Adrenal gland (tissue), 12 donors: ENCODE data around the gene CALN1. TPM values are rescaled to one million over a fixed set of nuclear protein-coding genes. Genes with fewer than 3 reads are reported as not detected.

ENCODE experiments used
- DNase-seq, 7 donors: peaks; one replicate each; pipeline ENCODE4 v3.0.0-alpha.2; 2019 to 2020
- H3K27ac ChIP-seq, 5 donors: fragments of 200-600 bp; sonication (generic) in 4 of 5; 1 replicate in 3 of 5; 2 replicates in 2 of 5; pipeline versions ENCODE4 v1.5.1 to v1.8.0; 2016 to 2020; ENCODE audit warnings: mild to moderate bottlenecking in 1 of 5
- H3K27me3 ChIP-seq: fragments of 200-600 bp; 2 replicates; pipeline ENCODE4 v1.8.0; 2021
- H3K36me3 ChIP-seq, 2 donors: fragments of 200-600 bp; replicated peaks in 1 of 2; 1 replicate in 1 of 2; 2 replicates in 1 of 2; pipeline versions ENCODE4 v1.5.1 to v1.8.0; 2018 to 2022
- H3K4me1 ChIP-seq, 2 donors: fragments of 200-600 bp; replicated peaks in 1 of 2; 1 replicate in 1 of 2; 2 replicates in 1 of 2; pipeline versions ENCODE4 v1.5.1 to v1.8.0; 2018 to 2021
- H3K4me3 ChIP-seq, 4 donors: fragments of 200-600 bp; sonication (generic) in 3 of 4; one replicate each; pipeline ENCODE4 v1.5.1; 2016 to 2018
- H3K9me3 ChIP-seq, 3 donors: fragments of 200-600 bp; sonication (generic) in 1 of 3; replicated peaks in 1 of 3; 1 replicate in 2 of 3; 2 replicates in 1 of 3; pipeline versions ENCODE4 v1.5.1 to v1.8.0; 2016 to 2021
- POLR2A ChIP-seq, 2 donors: fragments of 450-650 bp; IDR thresholded peaks; one replicate each; pipeline ENCODE4 v1.6.1; 2017; ENCODE audit warnings: antibody characterized with exemption in 2 of 2, mild to moderate bottlenecking in 2 of 2, moderate library complexity in 1 of 2
- WGBS, 4 donors: extraction: QIAGEN DNeasy Blood & Tissue Kit in 2 of 4; methylation state at CpG; one replicate each; pipeline versions ENCODE4 v1.1.5 to v1.1.7; 2013 to 2017; 5-methylcytosine and 5-hydroxymethylcytosine counted together
- intact Hi-C, 2 donors: fragments of 100-400 bp; cut with DNase I; formaldehyde crosslinking; loops; one replicate each; pipeline versions ENCODE4 v1.14.1 to v1.15.0; 2022 to 2023
- polyA plus RNA-seq, 3 donors: library from polyadenylated mRNA; stranded (reverse); fragments of 200-250 nt in 2 of 3; fragments of 350-450 nt in 1 of 3; fragmentation: Illumina TruSeq in 1 of 3; extraction: RNeasy Lipid Tissue Mini Kit (QIAGEN cat#74804) in 1 of 3; gene quantifications; one replicate each; pipeline ENCODE4 v1.2.3, GENCODE V29; 2013 to 2014
- total RNA-seq, 9 donors: library from RNA; depleted of rRNA in 4 of 9; stranded (reverse); fragments of >200 nt in 4 of 9; fragments of 120-200 nt in 1 of 9; fragmentation: NEBNext Ultra II Directional in 1 of 9; extraction: Animal tissue kit (Norgen Biotek cat#: 25700) in 1 of 9; gene quantifications; one replicate each; pipeline versions ENCODE4 v1.1.0 to v1.2.4, GENCODE V29; 2013 to 2023
- TF ChIP-seq, protein P1 (sequence below), 6 experiments: fragments of 450-650 bp in 4 of 6; fragments of 200-600 bp in 2 of 6; sonication (generic) in 1 of 6; IDR thresholded peaks; 1 replicate in 5 of 6; 2 replicates in 1 of 6; pipeline versions ENCODE4 v1.5.1 to v1.8.0; 2016 to 2021; ENCODE audit warnings: antibody characterized with exemption in 6 of 6, mild to moderate bottlenecking in 2 of 6, moderate library complexity in 1 of 6
- donor health status: healthy with polysubstance abuse.
- donor health status: Bipolar disorder and iron deficiency.
- donor health status: DM: yes; HTN: yes; CAD: no.
- donor health status: DM: no; HTN: no; CAD: no.
- donor health status: DM: no; HTN: no; CAD: no.
- donor health status: DM: yes; HTN: yes; CAD: no.

CALN1 gene
- total and polyA plus RNA-seq, 12 donors: 4.3 to 51.5 (median 15.2) TPM

- H3K36me3 ChIP-seq: no peaks in the 10 kb centered on the region
- DNase-seq: no peak
- H3K9me3 ChIP-seq: no peaks in the 10 kb centered on the region
- no peak overlapping the region for H3K4me3 ChIP-seq
- TF ChIP-seq, protein P1, sequence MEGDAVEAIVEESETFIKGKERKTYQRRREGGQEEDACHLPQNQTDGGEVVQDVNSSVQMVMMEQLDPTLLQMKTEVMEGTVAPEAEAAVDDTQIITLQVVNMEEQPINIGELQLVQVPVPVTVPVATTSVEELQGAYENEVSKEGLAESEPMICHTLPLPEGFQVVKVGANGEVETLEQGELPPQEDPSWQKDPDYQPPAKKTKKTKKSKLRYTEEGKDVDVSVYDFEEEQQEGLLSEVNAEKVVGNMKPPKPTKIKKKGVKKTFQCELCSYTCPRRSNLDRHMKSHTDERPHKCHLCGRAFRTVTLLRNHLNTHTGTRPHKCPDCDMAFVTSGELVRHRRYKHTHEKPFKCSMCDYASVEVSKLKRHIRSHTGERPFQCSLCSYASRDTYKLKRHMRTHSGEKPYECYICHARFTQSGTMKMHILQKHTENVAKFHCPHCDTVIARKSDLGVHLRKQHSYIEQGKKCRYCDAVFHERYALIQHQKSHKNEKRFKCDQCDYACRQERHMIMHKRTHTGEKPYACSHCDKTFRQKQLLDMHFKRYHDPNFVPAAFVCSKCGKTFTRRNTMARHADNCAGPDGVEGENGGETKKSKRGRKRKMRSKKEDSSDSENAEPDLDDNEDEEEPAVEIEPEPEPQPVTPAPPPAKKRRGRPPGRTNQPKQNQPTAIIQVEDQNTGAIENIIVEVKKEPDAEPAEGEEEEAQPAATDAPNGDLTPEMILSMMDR (IDR thresholded peaks at IDR 0.05): no peak
- no peak for TF ChIP-seq POLR2A (IDR thresholded peaks at IDR 0.05)
- intact Hi-C loops: no loop called here
- H3K27me3 ChIP-seq: no peaks in the 10 kb centered on the region
- H3K4me1 ChIP-seq: no peaks in the 10 kb centered on the region
- H3K27ac ChIP-seq: no peak overlapping the region
Observed at GRCh38 chr7:72048420-72048819, 363.7 kb downstream of the CALN1 start.

DNA sequence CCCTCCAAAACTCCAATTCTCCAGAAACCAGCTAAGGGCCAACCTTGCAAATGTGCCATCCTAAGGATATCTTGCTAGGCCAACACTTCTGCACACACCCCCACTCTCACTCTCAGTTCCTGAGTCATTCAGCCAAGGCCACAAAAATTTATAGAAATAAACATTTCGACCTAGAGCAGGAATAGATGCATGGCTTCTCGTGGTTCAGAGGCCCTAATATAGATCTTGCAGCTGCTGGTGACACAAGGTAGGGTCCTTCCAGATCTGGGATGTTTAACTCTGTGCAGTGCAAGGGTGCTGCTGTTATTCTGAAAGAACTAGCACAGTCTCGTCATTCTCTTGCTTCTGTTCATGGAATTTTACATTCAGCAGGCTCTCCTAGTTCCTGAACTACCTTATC lies 369.3 kb downstream of the CALN1 start:
- Histone ChIP-seq H3K9me3 (no peaks in the 10 kb centered on the region), H3K4me3 (no peak overlapping the region), H3K4me1 (peaks cover 0 to 3% of the 10 kb centered on the region in 2 donors), H3K27me3 (no peaks in the 10 kb centered on the region), H3K36me3 (no peaks in the 10 kb centered on the region), H3K27ac (no peak overlapping the region)
- no peak for TF ChIP-seq POLR2A (IDR thresholded peaks at IDR 0.05)
- TF ChIP-seq, protein P1 (IDR thresholded peaks at IDR 0.05): no peak
- intact Hi-C loops: no loop called here
- peak in 4 of 7 donors; percentile 21 to 30 (median 24) for DNase-seq
- 30 to 47% (median 44%) methylated on average over 3 of the region's 3 CpGs for WGBS, 4 donors

DNA sequence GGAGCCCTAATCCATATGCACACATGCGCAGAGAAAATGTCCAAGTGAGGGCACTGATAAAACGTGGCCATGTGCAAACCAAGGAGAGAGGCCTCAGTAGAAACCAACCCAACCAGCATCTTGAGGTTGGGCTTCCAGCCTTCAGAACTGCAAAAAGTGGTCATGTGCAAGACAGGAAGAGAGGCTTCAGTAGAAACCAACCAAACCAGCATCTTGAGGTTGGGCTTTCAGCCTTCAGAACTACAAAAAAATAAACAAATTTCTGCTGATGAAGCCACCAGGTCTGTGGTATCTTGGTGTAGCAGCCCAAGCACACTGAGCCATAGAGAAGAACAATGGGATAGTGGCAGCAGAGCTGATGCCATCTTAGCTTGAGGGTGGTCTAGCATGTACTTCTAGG lies 371.5 kb downstream of the CALN1 start:
- Histone ChIP-seq H3K9me3 (no peaks in the 10 kb centered on the region), H3K4me1 (peaks cover 0 to 3% of the 10 kb centered on the region in 2 donors), H3K27ac (no peak overlapping the region), H3K27me3 (no peaks in the 10 kb centered on the region), H3K36me3 (no peaks in the 10 kb centered on the region), H3K4me3 (no peak overlapping the region)
- intact Hi-C loops: no loop called here
- no peak for DNase-seq
- WGBS, 4 donors: 83 to 91% (median 88%) methylated on average over 2 of the region's 2 CpGs
- TF ChIP-seq POLR2A (IDR thresholded peaks at IDR 0.05): no peak
- TF ChIP-seq, protein P1 (IDR thresholded peaks at IDR 0.05): no peak

GRCh38 chr7:72039460-72039859 lies 372.7 kb downstream of the CALN1 start:
- intact Hi-C loops: no loop called here
- no peak for TF ChIP-seq POLR2A (IDR thresholded peaks at IDR 0.05)
- TF ChIP-seq, protein P1 (IDR thresholded peaks at IDR 0.05): no peak
- H3K4me3 ChIP-seq: no peak overlapping the region

More at GRCh38 chr7:72039460-72039859, 372.7 kb downstream of the CALN1 start:
- WGBS, 4 donors: 68 to 80% (median 72%) methylated on average over 1 of the region's 1 CpG
- no peak for DNase-seq
- H3K27me3 ChIP-seq: no peaks in the 10 kb centered on the region
- H3K27ac ChIP-seq: no peak overlapping the region
- H3K9me3 ChIP-seq: no peaks in the 10 kb centered on the region
- no peaks in the 10 kb centered on the region for H3K36me3 ChIP-seq
- H3K4me1 ChIP-seq: peaks cover 0 to 3% of the 10 kb centered on the region in 2 donors
